ENCODE results near the gene ACIN1. TPM values are rescaled to one million over a fixed set of nuclear protein-coding genes. Genes with fewer than 3 reads are reported as not detected.

ACIN1 gene
- total RNA-seq, 1 experiment from 2014 or later: 333 TPM

GRCh38 chr14:23021889-23022442, 73.0 kb downstream of the ACIN1 start:
- Histone ChIP-seq H3K27me3 (ENCODE audit: insufficient read depth, low read length) (no peaks in the 10 kb centered on the region), H2AK5ac (ENCODE audit: insufficient read length, low read length) (no peak overlapping the region), H2BK5ac (ENCODE audit: insufficient read length, low read length) (no peak overlapping the region), H2BK15ac (ENCODE audit: low read depth, low read length) (no peak overlapping the region), H2BK20ac (ENCODE audit: low read depth, low read length, poor library complexity, severe bottlenecking) (no peak overlapping the region), H4K20me1 (ENCODE audit: control insufficient read depth, insufficient read depth, insufficient read length) (no peaks in the 10 kb centered on the region), H4K5ac (ENCODE audit: insufficient read length, low read depth, low read length) (no peak overlapping the region), H2BK120ac (ENCODE audit: low read depth, low read length, poor library complexity, severe bottlenecking) (no peak overlapping the region), H3K9ac (ENCODE audit: extremely low read depth, insufficient read length, low read length) (no peak overlapping the region), H3T11ph (ENCODE audit: low read length) (no peak overlapping the region), H2BK12ac (ENCODE audit: insufficient read length, low read depth, low read length) (no peak overlapping the region), H4K8ac (replicated peaks; ENCODE audit: insufficient read length, low read depth, low read length) (no peak overlapping the region), H3K9me3 (ENCODE audit: control insufficient read depth, low read depth, low read length) (no peaks in the 10 kb centered on the region), H4K91ac (ENCODE audit: insufficient read length, low read depth, low read length) (no peak overlapping the region), H3K14ac (ENCODE audit: insufficient read depth, low read length) (no peak overlapping the region; the same call in 1 of the 2 replicates), H3K23ac (ENCODE audit: insufficient read length, low read depth, low read length) (no peak overlapping the region), H3K27ac (ENCODE audit: insufficient read length, low read depth, low read length) (no peak overlapping the region), H2AFZ (ENCODE audit: low read length) (no peak overlapping the region), H3K4ac (ENCODE audit: low read depth, low read length) (no peak overlapping the region), H3K79me1 (ENCODE audit: insufficient read depth, low read depth, low read length, poor library complexity, severe bottlenecking) (no peaks in the 10 kb centered on the region), H3K79me2 (ENCODE audit: insufficient read depth, low read length) (no peaks in the 10 kb centered on the region), H3K23me2 (ENCODE audit: insufficient read length, low read depth, low read length, poor library complexity, severe bottlenecking) (no peaks in the 10 kb centered on the region), H3K56ac (ENCODE audit: insufficient read length, low read depth, low read length) (no peak overlapping the region), H3K4me2 (ENCODE audit: insufficient read depth, insufficient read length, low read length) (no peak overlapping the region), H3K18ac (ENCODE audit: insufficient read length, low read depth, low read length) (no peak overlapping the region), H3K4me1 (ENCODE audit: insufficient read depth, low read length) (no peaks in the 10 kb centered on the region)
- peaks cover 19 to 21% (median 21%) of the 10 kb centered on the region in 3 experiments; a peak in 6 of 7 replicates for H3K36me3 Mint-ChIP-seq (ENCODE audit: insufficient read depth in 1 of 3, low read depth in 3 of 3)
- no peak overlapping the region for H3K4me3 Mint-ChIP-seq
- no peaks in the 10 kb centered on the region for H3K9me3 Mint-ChIP-seq
- no CpG with 5 or more reads among the region's 7 CpGs for WGBS (ENCODE audit: extremely low coverage, insufficient read length, low lambda C conversion rate)
- TF ChIP-seq CTCF (conservative IDR thresholded peaks at IDR 0.05): no peak
- H3K4me1 Mint-ChIP-seq: peaks cover 37 to 39% of the 10 kb centered on the region in 2 experiments
- DNase-seq: no peak
- peak overlapping the region in 1 of 3 experiments; percentile 25; a peak in 1 of 7 replicates for H3K27ac Mint-ChIP-seq
- no peaks in the 10 kb centered on the region for H3K27me3 Mint-ChIP-seq (ENCODE audit: low read depth)
